ENCODE measurements around the gene SERF1B.
"Not testable (repeated sequence)": the region's sequence is repeated elsewhere in the genome, so short reads cannot be mapped to it uniquely, and the experiment has no call there.

DNA sequence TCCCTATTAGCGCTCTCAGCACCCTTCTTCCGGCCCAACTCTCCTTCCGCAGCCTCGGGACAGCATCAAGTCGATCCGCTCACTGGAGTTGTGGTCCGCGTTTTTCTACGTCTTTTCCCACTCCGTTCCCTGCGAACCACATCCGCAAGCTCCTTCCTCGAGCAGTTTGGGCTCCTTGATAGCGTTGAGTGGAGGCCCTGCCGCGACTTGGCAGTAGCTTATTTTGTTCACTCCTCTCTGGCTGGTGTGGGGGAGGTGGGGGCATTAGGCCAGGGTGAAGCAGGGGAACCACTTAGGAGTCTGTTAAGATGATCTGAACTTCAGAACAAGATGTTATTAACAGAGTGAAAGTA lies 24.7 kb downstream of the SERF1B start:
- TF ChIP-seq, protein P1, sequence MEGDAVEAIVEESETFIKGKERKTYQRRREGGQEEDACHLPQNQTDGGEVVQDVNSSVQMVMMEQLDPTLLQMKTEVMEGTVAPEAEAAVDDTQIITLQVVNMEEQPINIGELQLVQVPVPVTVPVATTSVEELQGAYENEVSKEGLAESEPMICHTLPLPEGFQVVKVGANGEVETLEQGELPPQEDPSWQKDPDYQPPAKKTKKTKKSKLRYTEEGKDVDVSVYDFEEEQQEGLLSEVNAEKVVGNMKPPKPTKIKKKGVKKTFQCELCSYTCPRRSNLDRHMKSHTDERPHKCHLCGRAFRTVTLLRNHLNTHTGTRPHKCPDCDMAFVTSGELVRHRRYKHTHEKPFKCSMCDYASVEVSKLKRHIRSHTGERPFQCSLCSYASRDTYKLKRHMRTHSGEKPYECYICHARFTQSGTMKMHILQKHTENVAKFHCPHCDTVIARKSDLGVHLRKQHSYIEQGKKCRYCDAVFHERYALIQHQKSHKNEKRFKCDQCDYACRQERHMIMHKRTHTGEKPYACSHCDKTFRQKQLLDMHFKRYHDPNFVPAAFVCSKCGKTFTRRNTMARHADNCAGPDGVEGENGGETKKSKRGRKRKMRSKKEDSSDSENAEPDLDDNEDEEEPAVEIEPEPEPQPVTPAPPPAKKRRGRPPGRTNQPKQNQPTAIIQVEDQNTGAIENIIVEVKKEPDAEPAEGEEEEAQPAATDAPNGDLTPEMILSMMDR (IDR thresholded peaks at IDR 0.05), result not testable (repeated sequence)
- TF ChIP-seq POLR2A (IDR thresholded peaks at IDR 0.05), result not testable (repeated sequence)

Measured in suprapubic skin (tissue), 3 donors.